ENCODE results near the gene DENND5B.
A peak's percentile ranks its signal among the peaks of the same experiment; 100 is the strongest.
"Not testable (repeated sequence)": the region's sequence is repeated elsewhere in the genome, so short reads cannot be mapped to it uniquely, and the experiment has no call there.

The DENND5B gene

GRCh38 chr12:31591380-31591901, 505 bp upstream of the DENND5B start:
- peak; percentile 57 for DNase-seq (ENCODE audit: low read depth, low spot score)

GRCh38 chr12:31589904-31590641, 863 bp downstream of the DENND5B start:
- DNase-seq (ENCODE audit: low read depth, low spot score), result peak; percentile 84

- no peak for DNase-seq (ENCODE audit: low read depth, low spot score)
These were observed 1.4 kb downstream of the DENND5B start for GRCh38 chr12:31589598-31589903.

DNA sequence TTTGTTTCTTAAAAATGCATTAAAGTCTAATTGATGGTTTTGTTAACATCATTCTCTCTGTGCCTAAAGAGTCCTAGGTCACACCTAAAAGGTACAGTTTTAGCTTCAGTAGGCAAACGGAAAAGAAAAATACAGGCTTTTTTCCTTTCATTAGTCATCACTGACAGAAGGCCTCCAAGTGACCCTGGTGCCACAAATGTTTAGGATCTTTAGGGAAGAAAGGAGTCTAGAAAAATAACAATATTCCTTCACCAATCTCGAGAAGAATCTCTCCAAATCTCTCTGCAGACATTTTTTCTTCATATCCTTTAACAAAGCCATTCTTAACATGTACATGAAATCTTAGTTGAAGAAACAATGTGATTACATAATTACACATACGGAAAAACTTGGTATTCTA, 2.0 kb downstream of the DENND5B start:
- peak; percentile 23 for DNase-seq (ENCODE audit: low read depth, low spot score)

DNA sequence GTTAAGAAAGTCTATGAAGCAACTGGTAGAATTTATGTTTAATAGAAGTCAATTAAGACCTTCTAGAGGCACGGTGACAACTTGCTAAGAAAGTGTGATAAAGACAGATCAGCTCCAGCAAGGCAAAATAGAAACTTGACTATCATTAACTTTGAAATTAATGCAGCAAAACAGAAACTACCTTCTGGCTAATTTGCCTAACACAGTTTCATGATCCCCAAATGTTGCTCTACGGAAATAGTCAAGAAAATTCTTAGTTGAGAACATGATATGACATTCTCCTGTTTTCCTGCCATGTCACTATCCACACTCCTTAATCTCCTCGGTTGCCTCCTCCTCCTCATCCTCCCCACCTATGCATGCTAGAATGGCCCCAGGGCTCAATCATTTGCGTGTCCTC, 4.2 kb downstream of the DENND5B start:
- DNase-seq (ENCODE audit: low read depth, low spot score), result no peak

DNA sequence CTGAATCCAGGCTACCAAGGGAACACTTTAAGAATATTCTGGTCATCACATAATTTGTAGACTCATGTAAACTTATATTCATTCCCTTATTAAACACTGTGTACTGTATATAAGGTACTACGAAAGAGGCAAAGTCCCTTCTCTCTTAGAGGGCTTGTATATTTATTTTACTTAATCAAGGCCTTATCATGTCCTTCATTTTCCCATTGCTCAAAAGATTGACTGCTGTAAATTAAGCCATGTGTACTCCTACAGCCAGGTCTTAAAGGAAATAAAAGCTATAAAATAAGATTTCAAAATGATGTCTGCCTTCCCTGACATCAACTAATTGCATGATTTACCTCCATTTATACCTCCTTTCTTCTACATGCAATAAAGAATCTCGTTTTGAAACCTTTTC, 5.0 kb downstream of the DENND5B start:
- DNase-seq (ENCODE audit: low read depth, low spot score), result no peak

GRCh38 chr12:31585271-31585670, 5.7 kb downstream of the DENND5B start:
- peak; percentile 76 for DNase-seq (ENCODE audit: low read depth, low spot score)

- no peak for DNase-seq (ENCODE audit: low read depth, low spot score)
These were observed 6.2 kb downstream of the DENND5B start for GRCh38 chr12:31584782-31585181.

GRCh38 chr12:31583878-31584277, 7.1 kb downstream of the DENND5B start:
- no peak for DNase-seq (ENCODE audit: low read depth, low spot score)

DNA sequence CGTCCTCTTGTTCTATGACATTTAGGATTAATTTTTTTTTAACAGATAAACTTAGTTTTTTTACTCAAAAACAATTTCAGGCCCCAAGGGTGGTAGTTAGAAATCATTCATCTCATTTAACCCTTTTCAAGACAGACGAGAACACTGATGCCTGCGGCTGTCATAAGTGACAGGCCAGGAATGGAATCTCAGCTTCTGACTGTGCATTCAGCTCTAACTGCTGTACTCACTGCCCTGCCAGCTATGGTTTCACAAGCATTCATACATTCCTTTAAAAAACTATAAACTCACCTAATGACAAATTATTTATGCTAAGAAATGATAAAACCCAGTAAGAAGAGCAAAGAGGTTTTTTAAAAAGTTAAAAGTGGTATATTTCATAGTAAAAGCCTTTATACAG, 8.8 kb downstream of the DENND5B start:
- DNase-seq (ENCODE audit: low read depth, low spot score), result peak; percentile 68

GRCh38 chr12:31578632-31579031, 12.3 kb downstream of the DENND5B start:
- peak; percentile 26 for DNase-seq (ENCODE audit: low read depth, low spot score)

- DNase-seq (ENCODE audit: low read depth, low spot score), result peak; percentile 7
These were observed 15.9 kb downstream of the DENND5B start for GRCh38 chr12:31574803-31575575.

DNA sequence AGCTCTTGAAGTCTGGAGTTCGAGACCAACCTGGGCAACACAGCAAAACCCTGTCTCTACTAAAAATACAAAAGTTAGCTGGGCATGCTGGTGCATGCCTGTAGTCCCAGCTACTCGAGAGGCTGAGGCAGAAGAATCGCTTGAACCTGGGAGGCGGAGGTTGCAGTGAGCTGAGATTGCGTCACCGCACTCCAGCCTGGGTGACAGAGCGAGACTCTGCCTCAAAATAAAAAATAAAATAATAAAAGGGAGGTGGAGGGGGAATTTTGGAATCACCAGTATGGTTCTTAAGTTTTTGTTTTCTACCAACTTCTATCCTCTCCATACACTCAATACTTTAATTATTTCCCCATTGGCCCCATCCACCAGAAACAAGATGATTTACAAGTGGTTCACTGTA, 16.6 kb downstream of the DENND5B start:
- not testable (repeated sequence) for DNase-seq (ENCODE audit: low read depth, low spot score)

GRCh38 chr12:31572900-31573600, 17.9 kb downstream of the DENND5B start:
- DNase-seq (ENCODE audit: low read depth, low spot score), result no peak

- DNase-seq (ENCODE audit: low read depth, low spot score), result peak; percentile 25
These were observed 20.1 kb downstream of the DENND5B start for GRCh38 chr12:31570880-31571279.

DNA sequence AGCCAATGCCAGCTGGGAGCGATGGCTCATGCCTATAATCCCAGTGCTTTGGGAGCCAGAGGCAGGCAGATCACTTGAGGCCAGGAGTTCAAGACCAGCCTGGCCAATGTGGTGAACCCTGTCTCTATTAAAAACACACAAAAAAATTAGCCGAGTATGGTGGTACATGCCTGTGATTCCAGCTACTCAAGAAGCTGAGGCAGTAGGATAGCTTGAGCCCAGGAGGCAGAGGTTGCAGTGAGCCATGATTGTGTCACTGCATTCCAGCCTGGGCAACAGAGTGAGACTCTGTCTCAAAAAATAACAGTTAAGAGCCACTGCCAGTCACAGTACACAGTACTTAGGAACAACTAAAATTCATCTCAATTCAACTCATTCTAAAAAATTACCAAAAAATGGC, 21.4 kb downstream of the DENND5B start:
- not testable (repeated sequence) for DNase-seq (ENCODE audit: low read depth, low spot score)

GRCh38 chr12:31568498-31568897, 22.4 kb downstream of the DENND5B start:
- no peak for DNase-seq (ENCODE audit: low read depth, low spot score)

DNA sequence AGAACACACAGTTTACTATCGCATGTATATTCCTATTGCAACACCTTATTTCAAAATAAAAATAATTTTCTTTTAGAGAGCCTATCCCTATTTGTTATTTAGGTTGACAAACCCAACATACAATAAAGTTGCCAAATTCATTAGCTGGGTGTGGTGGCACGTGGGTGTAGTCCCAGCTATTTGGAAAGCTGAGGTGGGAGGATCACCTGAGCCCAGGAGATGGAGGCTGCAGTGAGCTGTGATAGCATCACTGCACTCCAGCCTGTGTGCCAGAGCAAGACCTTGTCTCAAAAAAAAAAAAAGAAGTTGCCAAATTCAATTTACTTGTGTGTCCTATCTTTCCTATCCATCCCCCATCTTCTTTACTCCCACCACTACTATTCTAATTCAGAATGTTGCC, 23.9 kb downstream of the DENND5B start:
- DNase-seq (ENCODE audit: low read depth, low spot score), result no peak

DNA sequence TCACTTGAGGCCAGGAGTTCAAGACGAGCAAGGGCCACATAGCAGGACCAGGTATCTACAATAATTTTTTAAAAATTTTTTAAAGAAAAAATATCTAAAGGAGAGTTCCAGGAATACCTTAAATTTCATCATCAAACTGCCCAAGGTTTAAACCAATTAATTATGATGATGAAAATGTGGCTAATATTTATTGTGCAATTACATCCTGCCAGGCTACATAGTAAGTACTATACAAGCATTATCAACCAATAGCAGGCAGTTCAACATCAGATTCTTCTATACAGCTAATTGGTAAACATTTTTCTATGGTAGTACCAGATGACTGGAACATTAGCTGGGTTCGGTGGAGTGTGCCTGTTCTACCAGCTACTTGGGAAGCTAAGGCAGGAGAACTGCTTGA, 24.4 kb downstream of the DENND5B start:
- no peak for DNase-seq (ENCODE audit: low read depth, low spot score)

- no peak for DNase-seq (ENCODE audit: low read depth, low spot score)
These were observed 28.2 kb downstream of the DENND5B start for GRCh38 chr12:31562594-31563328.

GRCh38 chr12:31560516-31560915, 30.4 kb downstream of the DENND5B start:
- no peak for DNase-seq (ENCODE audit: low read depth, low spot score)

GRCh38 chr12:31558521-31558920, 32.4 kb downstream of the DENND5B start:
- DNase-seq (ENCODE audit: low read depth, low spot score), result peak; percentile 21
